ENCODE measurements around the gene NLRP5. TPM values are rescaled to one million over a fixed set of nuclear protein-coding genes. Genes with fewer than 3 reads are reported as not detected.

Gene NLRP5
- polyA plus RNA-seq, 2 of the 4 experiments (the other 2 are of a cell fraction), result not detected

GRCh38 chr19:56110515-56111448, 124.2 kb downstream of the NLRP5 start:
- CTCF ChIA-PET, result interaction anchor here (0.5 to 1.5 kb wide), 5 partner anchors 13 to 595 kb away, joined by 3 to 5 read pairs (median 3); no protein-coding TSS in a partner anchor
- Histone ChIP-seq H3K27ac (peak overlapping the region in 1 of 2 experiments; percentile 13; a peak in 1 of 6 replicates), H3K9me3 (no peaks in the 10 kb centered on the region), H3K4me1 (peaks cover 18% of the 10 kb centered on the region; the same call in 2 of the 3 replicates), H3K4me2 (0 out of 3 replicates have a peak overlapping the region, but pooled peaks have one; percentile 15), H3K4me3 (no peak overlapping the region)
- DNase-seq (ENCODE audit: low read depth in 1 of 2, low spot score in 1 of 2), result no peak
- POLR2A ChIA-PET, result interaction anchor here (2.5 kb wide), 1 partner anchor 10 kb away, joined by 11 read pairs; the partner anchor contains the start of gene ZNF787
- 69% methylated on average over 10 of the region's 12 CpGs for WGBS (ENCODE audit: missing lambda C conversion rate)
- peak; percentile 8 to 32; a peak in 4 of 6 replicates for ATAC-seq
- TF ChIP-seq SREBF2 (IDR thresholded peaks at IDR 0.05) (no peak), MAX (IDR thresholded peaks at IDR 0.05) (no peak), MYC (IDR thresholded peaks at IDR 0.05; ENCODE audit: borderline replicate concordance, low read length) (no peak), EP300 (IDR thresholded peaks at IDR 0.05) (no peak), CHD4 (IDR thresholded peaks at IDR 0.05; ENCODE audit: borderline replicate concordance) (no peak), ATOH8 (CRISPR knock-in tag; IDR thresholded peaks at IDR 0.05; ENCODE audit: low read depth) (no peak), NR3C1 (IDR thresholded peaks at IDR 0.05) (no peak), FOXS1 (CRISPR knock-in tag; IDR thresholded peaks at IDR 0.05) (no peak)
- FAIRE-seq, result no peak

Small RNAs within 50 kb of the gene (small RNA-seq; reads per million reads assigned to genes)
- 0 reads per million in 6 experiments for gene RF00019

Other genes starting within 250 kb of the NLRP5 start
- gene NLRP9, start 248.4 kb upstream of the NLRP5 start, polyA plus RNA-seq (2011; rRNA removed), result not detected in 2 replicates
- not detected in 3 replicates for gene NLRP9, start 248.4 kb upstream of the NLRP5 start, polyA plus RNA-seq (2017; fragmentation: RNase III; extraction: RNeasy Plus Mini Kit Qiagen cat#74134 plus additional on column Dnase treatment)
- gene RFPL4A, start 227.7 kb upstream of the NLRP5 start, polyA plus RNA-seq (2011; rRNA removed), result 0.06 and 0.24 TPM in 2 replicates
- not detected in 3 replicates for gene RFPL4A, start 227.7 kb upstream of the NLRP5 start, polyA plus RNA-seq (2017; fragmentation: RNase III; extraction: RNeasy Plus Mini Kit Qiagen cat#74134 plus additional on column Dnase treatment)
- not detected in 2 replicates for gene RFPL4AL1, start 217.7 kb upstream of the NLRP5 start, polyA plus RNA-seq (2011; rRNA removed)
- gene RFPL4AL1, start 217.7 kb upstream of the NLRP5 start, polyA plus RNA-seq (2017; fragmentation: RNase III; extraction: RNeasy Plus Mini Kit Qiagen cat#74134 plus additional on column Dnase treatment), result not detected in 3 replicates
- gene NLRP11, start 154.8 kb upstream of the NLRP5 start, polyA plus RNA-seq (2011; rRNA removed), result 0.06 and 0.13 TPM in 2 replicates
- 0.03 TPM in 2 of 3 replicates, not detected in the other for gene NLRP11, start 154.8 kb upstream of the NLRP5 start, polyA plus RNA-seq (2017; fragmentation: RNase III; extraction: RNeasy Plus Mini Kit Qiagen cat#74134 plus additional on column Dnase treatment)
- 0.09 and 0.10 TPM in 2 replicates for gene NLRP4, start 150.2 kb upstream of the NLRP5 start, polyA plus RNA-seq (2011; rRNA removed)
- gene NLRP4, start 150.2 kb upstream of the NLRP5 start, polyA plus RNA-seq (2017; fragmentation: RNase III; extraction: RNeasy Plus Mini Kit Qiagen cat#74134 plus additional on column Dnase treatment), result 0.04 TPM in 1 of 3 replicates, not detected in the others
- gene NLRP13, start 54.4 kb upstream of the NLRP5 start, polyA plus RNA-seq (2011; rRNA removed), result not detected in 2 replicates
- not detected in 3 replicates for gene NLRP13, start 54.4 kb upstream of the NLRP5 start, polyA plus RNA-seq (2017; fragmentation: RNase III; extraction: RNeasy Plus Mini Kit Qiagen cat#74134 plus additional on column Dnase treatment)
- gene NLRP8, start 38.9 kb upstream of the NLRP5 start, polyA plus RNA-seq (2011; rRNA removed), result not detected in 2 replicates
- gene NLRP8, start 38.9 kb upstream of the NLRP5 start, polyA plus RNA-seq (2017; fragmentation: RNase III; extraction: RNeasy Plus Mini Kit Qiagen cat#74134 plus additional on column Dnase treatment), result not detected in 3 replicates
- gene ZNF787, start 134.5 kb downstream of the NLRP5 start, polyA plus RNA-seq (2011; rRNA removed), result 10.7 and 12.5 TPM in 2 replicates
- 35.1 to 39.3 TPM (median 36.7 TPM) in 3 replicates for gene ZNF787, start 134.5 kb downstream of the NLRP5 start, polyA plus RNA-seq (2017; fragmentation: RNase III; extraction: RNeasy Plus Mini Kit Qiagen cat#74134 plus additional on column Dnase treatment)
- 10.5 and 16.5 TPM in 2 replicates for gene ZNF444, start 154.5 kb downstream of the NLRP5 start, polyA plus RNA-seq (2011; rRNA removed)
- gene ZNF444, start 154.5 kb downstream of the NLRP5 start, polyA plus RNA-seq (2017; fragmentation: RNase III; extraction: RNeasy Plus Mini Kit Qiagen cat#74134 plus additional on column Dnase treatment), result 23.1 to 26.2 TPM (median 25.5 TPM) in 3 replicates
- not detected in 2 replicates for gene GALP, start 189.2 kb downstream of the NLRP5 start, polyA plus RNA-seq (2011; rRNA removed)
- gene GALP, start 189.2 kb downstream of the NLRP5 start, polyA plus RNA-seq (2017; fragmentation: RNase III; extraction: RNeasy Plus Mini Kit Qiagen cat#74134 plus additional on column Dnase treatment), result not detected in 3 replicates
- 0.07 TPM in 1 of 2 replicates, not detected in the other for gene ZSCAN5B, start 211.0 kb downstream of the NLRP5 start, polyA plus RNA-seq (2011; rRNA removed)
- not detected in 3 replicates for gene ZSCAN5B, start 211.0 kb downstream of the NLRP5 start, polyA plus RNA-seq (2017; fragmentation: RNase III; extraction: RNeasy Plus Mini Kit Qiagen cat#74134 plus additional on column Dnase treatment)
- gene ZSCAN5C, start 215.5 kb downstream of the NLRP5 start, polyA plus RNA-seq (2011; rRNA removed), result not detected in 2 replicates
- not detected in 3 replicates for gene ZSCAN5C, start 215.5 kb downstream of the NLRP5 start, polyA plus RNA-seq (2017; fragmentation: RNase III; extraction: RNeasy Plus Mini Kit Qiagen cat#74134 plus additional on column Dnase treatment)